HepG2 (cell line): ENCODE measurements around the gene METTL5. TPM values are rescaled to one million over a fixed set of nuclear protein-coding genes. Genes with fewer than 3 reads are reported as not detected.

Experiments used
- ATF7 ChIP-seq, 2 experiments: fragments of 450-650 bp in 1 of 2; sonication (generic) in 1 of 2; formaldehyde crosslinking in 1 of 2; IDR thresholded peaks; 2 replicates each; pipeline versions ENCODE4 v1.4.0 to v1.6.1; 2016 to 2020; ENCODE audit warnings: antibody characterized with exemption in 1 of 2, mild to moderate bottlenecking in 1 of 2, missing genetic modification reagents in 1 of 2
- CREB1 ChIP-seq, 2 experiments: fragments of 450-650 bp in 1 of 2; IDR thresholded peaks; 2 replicates each; pipeline ENCODE4 v1.6.1; 2016 to 2017; ENCODE audit warnings: control low read depth in 1 of 2, mild to moderate bottlenecking in 1 of 2, missing compliant biosample characterization in 1 of 2, missing genetic modification characterization in 1 of 2
- CSRNP2 ChIP-seq: sonication (generic); formaldehyde crosslinking; conservative IDR thresholded peaks from 2 replicates; pipeline ENCODE4 v1.8.0; 2022; ENCODE audit warnings: low read depth, missing genetic modification reagents
- HDAC6 ChIP-seq: fragments of 200-600 bp; sonication (generic); IDR thresholded peaks from 2 replicates; pipeline ENCODE4 v1.7.0; 2017; ENCODE audit warnings: mild to moderate bottlenecking, antibody characterized with exemption, low read length, low read depth
- HIVEP1 ChIP-seq: sonication (generic); formaldehyde crosslinking; IDR thresholded peaks from 2 replicates; pipeline ENCODE4 v1.4.0; 2020; ENCODE audit warnings: mild to moderate bottlenecking, missing genetic modification reagents
- IKZF1 ChIP-seq: fragments of 450-650 bp; IDR thresholded peaks from 2 replicates; pipeline ENCODE4 v1.7.1; 2016
- MAF1 ChIP-seq: sonication (generic); formaldehyde crosslinking; IDR thresholded peaks from 2 replicates; pipeline ENCODE4 v1.5.0; 2020; ENCODE audit warnings: missing genetic modification reagents, borderline replicate concordance
- MAFK ChIP-seq, 2 experiments: IDR thresholded peaks in 1 of 2; conservative IDR thresholded peaks in 1 of 2; 2 replicates each; pipeline ENCODE4 v1.6.1; 2011; ENCODE audit warnings: improper control_type of control experiment in 2 of 2, low read length in 2 of 2
- MTA3 ChIP-seq: sonication (generic); formaldehyde crosslinking; IDR thresholded peaks from 2 replicates; pipeline ENCODE4 v1.4.0; 2020; ENCODE audit warnings: missing genetic modification reagents
- NFKBIZ ChIP-seq: IDR thresholded peaks from 2 replicates; pipeline ENCODE4 v1.6.1; 2018; ENCODE audit warnings: missing genetic modification reagents, missing compliant biosample characterization
- NR1H2 ChIP-seq: sonication (generic); formaldehyde crosslinking; IDR thresholded peaks from 2 replicates; pipeline ENCODE4 v1.8.1; 2022; ENCODE audit warnings: low read depth, missing genetic modification reagents, borderline replicate concordance
- PRDM10 ChIP-seq: sonication (generic); formaldehyde crosslinking; IDR thresholded peaks from 2 replicates; pipeline ENCODE4 v1.4.0; 2020; ENCODE audit warnings: low read depth, missing genetic modification reagents
- RAD51 ChIP-seq: fragments of 450-650 bp; IDR thresholded peaks from 2 replicates; pipeline ENCODE4 v1.6.1; 2016; ENCODE audit warnings: borderline replicate concordance
- RELA ChIP-seq: sonication (generic); formaldehyde crosslinking; IDR thresholded peaks from 2 replicates; pipeline ENCODE4 v1.4.0; 2020; ENCODE audit warnings: missing genetic modification reagents
- TAF15 ChIP-seq: fragments of 200-400 bp; formaldehyde crosslinking; IDR thresholded peaks from one replicate; pipeline ENCODE4 v1.6.1; 2018; ENCODE audit warnings: mild to moderate bottlenecking, low read depth, low read length; ENCODE audit not compliant: poor library complexity, severe bottlenecking
- TCF12 ChIP-seq, 2 experiments: fragments of 450-650 bp in 1 of 2; sonication (generic) in 1 of 2; formaldehyde crosslinking in 1 of 2; IDR thresholded peaks; 2 replicates each; pipeline versions ENCODE4 v1.6.1 to v1.8.0; 2017 to 2022; ENCODE audit warnings: antibody characterized with exemption in 1 of 2, mild to moderate bottlenecking in 1 of 2, missing genetic modification reagents in 1 of 2, moderate library complexity in 1 of 2
- TEAD3 ChIP-seq: optimal IDR thresholded peaks from 2 replicates; pipeline ENCODE3; 2016; ENCODE audit warnings: borderline replicate concordance
- YEATS4 ChIP-seq: sonication (generic); formaldehyde crosslinking; IDR thresholded peaks from 2 replicates; pipeline ENCODE4 v1.4.0; 2020; ENCODE audit warnings: missing genetic modification reagents, borderline replicate concordance
- ZBTB44 ChIP-seq: sonication (generic); formaldehyde crosslinking; IDR thresholded peaks from 2 replicates; pipeline ENCODE4 v1.4.0; 2020; ENCODE audit warnings: missing genetic modification reagents
- ZNF160 ChIP-seq: sonication (generic); formaldehyde crosslinking; IDR thresholded peaks from 2 replicates; pipeline ENCODE4 v1.8.0; 2022; ENCODE audit warnings: mild to moderate bottlenecking, inconsistent platforms, missing genetic modification reagents
- polyA plus RNA-seq, 8 experiments: library from polyadenylated mRNA; depleted of rRNA in 3 of 8; stranded (reverse) in 7 of 8; unstranded in 1 of 8; fragments of >200 nt; fragmentation: Illumina TruSeq in 4 of 8; extraction: Trizol in 4 of 8; gene quantifications; 2 replicates each; pipeline versions ENCODE4 v1.2.1 to v1.2.3, GENCODE V29; 2011 to 2016; ENCODE audit warnings: low read depth in 4 of 8, missing spikeins in 1 of 8, mixed read lengths in 1 of 8; ENCODE audit not compliant: insufficient read depth in 1 of 8
- total RNA-seq, 5 experiments: library from RNA; depleted of rRNA; stranded (reverse); fragments of >200 nt; fragmentation: Illumina TruSeq; extraction: Trizol; gene quantifications; 2 replicates each; pipeline ENCODE4 v1.2.3, GENCODE V29; 2016; ENCODE audit warnings: low read depth in 1 of 5
- TF ChIP-seq, protein P1 (sequence below): sonication (generic); formaldehyde crosslinking; IDR thresholded peaks from 2 replicates; pipeline ENCODE4 v1.5.0; 2020; ENCODE audit warnings: missing genetic modification reagents, mild to moderate bottlenecking, borderline replicate concordance

Gene METTL5
- total and polyA plus RNA-seq, 2 of the 13 experiments (the other 11 are each of a cell fraction or from before 2014, with no cell fraction given): 50.7 to 95.1 TPM

- TF ChIP-seq, protein P1, sequence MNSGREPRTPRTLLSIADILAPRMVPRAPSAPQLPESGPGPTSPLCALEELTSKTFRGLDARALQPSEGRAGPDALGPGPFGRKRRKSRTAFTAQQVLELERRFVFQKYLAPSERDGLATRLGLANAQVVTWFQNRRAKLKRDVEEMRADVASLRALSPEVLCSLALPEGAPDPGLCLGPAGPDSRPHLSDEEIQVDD (CRISPR knock-in tag): peak; percentile 92; the same call in 1 of the 2 replicates
- TF ChIP-seq ZBTB44 (CRISPR knock-in tag): peak; percentile 21; the same call in 1 of the 2 replicates
- no peak for TF ChIP-seq MTA3 (CRISPR knock-in tag)
- TF ChIP-seq RELA: peak; percentile 76; the same call in 1 of the 2 replicates
- TF ChIP-seq YEATS4: peak; percentile 95
- peak; percentile 74; the same call in 1 of the 2 replicates for TF ChIP-seq HIVEP1
- TF ChIP-seq TEAD3 (CRISPR knock-in tag): peak; percentile 52
- TF ChIP-seq HDAC6: no peak
- no peak for TF ChIP-seq MAFK (conservative IDR thresholded peaks at IDR 0.05 in 1 of 2, IDR thresholded peaks at IDR 0.05 in 1 of 2; ENCODE audit: low read length in 2 of 2)
- TF ChIP-seq IKZF1: no peak
- no peak for TF ChIP-seq ATF7 (IDR thresholded peaks at IDR 0.05)
- no peak for TF ChIP-seq ATF7 (CRISPR knock-in tag; IDR thresholded peaks at IDR 0.05)
- peak; percentile 95 for TF ChIP-seq PRDM10
- no peak for TF ChIP-seq MAF1
- peak; percentile 61; the same call in 1 of the 2 replicates for TF ChIP-seq ZNF160 (CRISPR knock-in tag)
- TF ChIP-seq NR1H2 (CRISPR knock-in tag): no peak
- TF ChIP-seq CREB1 (IDR thresholded peaks at IDR 0.05): no peak
- TF ChIP-seq CREB1 (CRISPR knock-in tag; IDR thresholded peaks at IDR 0.05): no peak
- TF ChIP-seq TCF12 (IDR thresholded peaks at IDR 0.05): no peak
- 0 out of 2 replicates have a peak, but pooled peaks have one; percentile 52 for TF ChIP-seq TCF12 (CRISPR knock-in tag; IDR thresholded peaks at IDR 0.05)
- no peak for TF ChIP-seq RAD51
- TF ChIP-seq CSRNP2: no peak
- TF ChIP-seq NFKBIZ: peak; percentile 70; the same call in 1 of the 2 replicates
- peak; percentile 39 for TF ChIP-seq TAF15
Observed at GRCh38 chr2:169798718-169799592, 25.8 kb downstream of the METTL5 start, which contains the start of gene SSB (continued).
